HG03064 (cell line): ENCODE data around the gene ENO3.

Experiments used
- ATAC-seq: cut with Tn5 transposase; IDR thresholded peaks from one replicate; pipeline ENCODE4 v1.9.1; 2021; ENCODE audit warnings: low read depth; ENCODE audit not compliant: unreplicated experiment

The ENO3 gene

GRCh38 chr17:4948931-4949320, 2.0 kb upstream of the ENO3 start:
- peak; percentile 31 for ATAC-seq

GRCh38 chr17:4949321-4950074, 1.4 kb upstream of the ENO3 start:
- peak; percentile 18 for ATAC-seq

GRCh38 chr17:4950075-4950745, 709 bp upstream of the ENO3 start:
- ATAC-seq, result peak; percentile 9

- ATAC-seq, result no peak
These were observed 567 bp downstream of the ENO3 start for GRCh38 chr17:4951486-4951885.

GRCh38 chr17:4953451-4953961, 2.6 kb downstream of the ENO3 start:
- no peak for ATAC-seq

GRCh38 chr17:4955091-4955490, 4.2 kb downstream of the ENO3 start:
- no peak for ATAC-seq

- no peak for ATAC-seq
These were observed 5.7 kb downstream of the ENO3 start for GRCh38 chr17:4956493-4957061.

- ATAC-seq, result no peak
These were observed 7.2 kb downstream of the ENO3 start for GRCh38 chr17:4958102-4958501.

- no peak for ATAC-seq
These were observed 8.5 kb downstream of the ENO3 start for GRCh38 chr17:4959261-4959965.

GRCh38 chr17:4960279-4960922, 9.5 kb downstream of the ENO3 start:
- ATAC-seq, result no peak

- ATAC-seq, result no peak
These were observed 14.5 kb downstream of the ENO3 start for GRCh38 chr17:4965311-4965986.

- ATAC-seq, result peak; percentile 74
These were observed 16.1 kb downstream of the ENO3 start for GRCh38 chr17:4966844-4967538.

GRCh38 chr17:4967539-4968485, 16.9 kb downstream of the ENO3 start, which contains the start of gene SPAG7:
Gene SPAG7 (minus strand): TSS chr17:4967817. CDS start chr17:4967804, 13 bp downstream.
- peak; percentile 53 for ATAC-seq

- ATAC-seq, result no peak
These were observed 17.6 kb downstream of the ENO3 start for GRCh38 chr17:4968486-4969046.

GRCh38 chr17:4969047-4969550, 18.2 kb downstream of the ENO3 start:
- no peak for ATAC-seq

- no peak for ATAC-seq
These were observed 18.7 kb downstream of the ENO3 start for GRCh38 chr17:4969551-4970173.

GRCh38 chr17:4970273-4970672, 19.4 kb downstream of the ENO3 start:
- no peak for ATAC-seq
